IMR-90 (cell line): ENCODE results near the gene SRP9. TPM values are rescaled to one million over a fixed set of nuclear protein-coding genes. Genes with fewer than 3 reads are reported as not detected.

Experiments
- ATAC-seq: fragments of 200-7000 bp; cut with Tn5 transposase; 2 replicates; pipeline ENCODE4 v1.9.1; 2020; ENCODE audit warnings: low read depth, mild to moderate bottlenecking, moderate library complexity
- BruUV-seq: library from RNA; stranded (reverse); fragments of 400-500 nt; replicated peaks from 2 replicates; lab custom pipeline; 2021; lab: Mats Ljungman, UMichigan
- CTCF ChIA-PET: fragments of 300-600 bp; formaldehyde crosslinking; extraction: SDS; loops from one replicate; lab custom pipeline; 2021; ENCODE audit warnings: antibody characterized with exemption; lab: Yijun Ruan, JAX
- POLR2A ChIA-PET: fragments of 300-600 bp; sonication (Branson Sonifier 250); formaldehyde crosslinking; loops from one replicate; lab custom pipeline; 2022; ENCODE audit warnings: antibody characterized with exemption; ENCODE audit not compliant: unreplicated experiment; lab: Charles Lee
- DNase-seq: peaks from one replicate; pipeline ENCODE4 v3.0.0; 2013
- H2AFZ ChIP-seq: replicated peaks from 2 replicates; pipeline ENCODE3; 2013; ENCODE audit warnings: low read length, mild to moderate bottlenecking; ENCODE audit not compliant: poor library complexity
- H2AK5ac ChIP-seq: 2 replicates; pipeline ENCODE4 v1.6.1; 2013; ENCODE audit warnings: low read depth, low read length, inconsistent platforms
- H2AK9ac ChIP-seq: replicated peaks from 2 replicates; pipeline ENCODE3; 2013; ENCODE audit warnings: mild to moderate bottlenecking, low read depth, low read length, moderate library complexity; ENCODE audit not compliant: poor library complexity
- H2BK120ac ChIP-seq: 2 replicates; pipeline ENCODE4 v1.6.1; 2013; ENCODE audit warnings: low read depth, low read length, inconsistent platforms
- H2BK15ac ChIP-seq: 3 replicates; pipeline ENCODE4 v1.6.1; 2013; ENCODE audit warnings: low read depth, low read length, inconsistent platforms
- H2BK20ac ChIP-seq: 2 replicates; pipeline ENCODE4 v1.6.1; 2013; ENCODE audit warnings: low read depth, mild to moderate bottlenecking, inconsistent platforms, low read length, moderate library complexity
- H2BK5ac ChIP-seq: 2 replicates; pipeline ENCODE4 v1.6.1; 2013; ENCODE audit warnings: mild to moderate bottlenecking, low read depth, low read length, inconsistent platforms; ENCODE audit not compliant: poor library complexity, severe bottlenecking
- H3K14ac ChIP-seq: replicated peaks from 2 replicates; pipeline ENCODE4 v1.6.1; 2013; ENCODE audit warnings: low read depth, low read length, inconsistent platforms
- H3K18ac ChIP-seq: 2 replicates; pipeline ENCODE4 v1.6.1; 2013; ENCODE audit warnings: low read depth, low read length, control low read depth
- H3K23ac ChIP-seq: 2 replicates; pipeline ENCODE4 v1.6.1; 2013; ENCODE audit warnings: low read depth, low read length, inconsistent platforms
- H3K27ac ChIP-seq: 2 replicates; pipeline ENCODE4 v1.5.1; 2013; ENCODE audit warnings: mild to moderate bottlenecking, control low read depth, low read length; ENCODE audit not compliant: insufficient read depth
- H3K27me3 ChIP-seq: 2 replicates; pipeline ENCODE4 v1.6.1; 2013; ENCODE audit warnings: low read length; ENCODE audit not compliant: control insufficient read depth, insufficient read depth
- H3K36me3 ChIP-seq: 2 replicates; pipeline ENCODE4 v1.6.1; 2013; ENCODE audit warnings: low read length, mixed read lengths; ENCODE audit not compliant: control insufficient read depth, insufficient read depth
- H3K4ac ChIP-seq: 2 replicates; pipeline ENCODE4 v1.6.1; 2013; ENCODE audit warnings: low read depth, low read length, inconsistent platforms
- H3K4me1 ChIP-seq: 2 replicates; pipeline ENCODE4 v1.6.1; 2013; ENCODE audit warnings: low read length, mixed read lengths; ENCODE audit not compliant: control insufficient read depth, insufficient read depth
- H3K4me2 ChIP-seq: 2 replicates; pipeline ENCODE4 v1.6.1; 2013; ENCODE audit warnings: low read depth, mild to moderate bottlenecking, control low read depth, low read length, moderate library complexity
- H3K4me3 ChIP-seq: 2 replicates; pipeline ENCODE4 v1.5.1; 2013; ENCODE audit warnings: low read depth, mild to moderate bottlenecking, control low read depth, low read length, moderate library complexity; ENCODE audit not compliant: insufficient read depth
- H3K56ac ChIP-seq: 2 replicates; pipeline ENCODE4 v1.6.1; 2013; ENCODE audit warnings: low read length, inconsistent platforms; ENCODE audit not compliant: insufficient read depth; ENCODE audit errors: extremely low read depth
- H3K79me1 ChIP-seq, 2 experiments: 2 replicates each; pipeline ENCODE4 v1.6.1; 2013; ENCODE audit warnings: low read length in 2 of 2, inconsistent platforms in 1 of 2, low read depth in 1 of 2
- H3K9ac ChIP-seq: 2 replicates; pipeline ENCODE4 v1.6.1; 2013; ENCODE audit warnings: low read depth, low read length, control low read depth
- H3K9me1 ChIP-seq: 2 replicates; pipeline ENCODE4 v1.6.1; 2013; ENCODE audit warnings: low read length, inconsistent platforms; ENCODE audit not compliant: insufficient read depth
- H3K9me3 ChIP-seq: 2 replicates; pipeline ENCODE4 v1.6.1; 2013; ENCODE audit warnings: low read length; ENCODE audit not compliant: control insufficient read depth, insufficient read depth
- H4K20me1 ChIP-seq: 2 replicates; pipeline ENCODE4 v1.6.1; 2013; ENCODE audit warnings: low read length, inconsistent platforms; ENCODE audit not compliant: insufficient read depth
- H4K5ac ChIP-seq: 2 replicates; pipeline ENCODE4 v1.6.1; 2013; ENCODE audit warnings: mild to moderate bottlenecking, low read depth, low read length, control low read depth
- H4K8ac ChIP-seq, 2 experiments: 2 replicates each; pipeline ENCODE4 v1.6.1; 2013; ENCODE audit warnings: low read depth in 2 of 2, low read length in 2 of 2, control low read depth in 1 of 2, inconsistent platforms in 1 of 2
- H4K91ac ChIP-seq: 2 replicates; pipeline ENCODE4 v1.6.1; 2013; ENCODE audit warnings: low read depth, low read length, inconsistent platforms; ENCODE audit not compliant: insufficient read depth
- BHLHE40 ChIP-seq: fragments of 150-350 bp; IDR thresholded peaks from 2 replicates; pipeline ENCODE4 v1.6.1; 2016; ENCODE audit warnings: mild to moderate bottlenecking, low read depth, low read length
- CEBPB ChIP-seq: IDR thresholded peaks from 2 replicates; pipeline ENCODE4 v1.6.1; 2012; ENCODE audit warnings: low read depth, low read length, improper control_type of control experiment
- CHD1 ChIP-seq: IDR thresholded peaks from 2 replicates; pipeline ENCODE4 v1.6.1; 2012; ENCODE audit warnings: low read depth, low read length, improper control_type of control experiment
- FOS ChIP-seq: fragments of 150-350 bp; IDR thresholded peaks from 2 replicates; pipeline ENCODE4 v1.6.1; 2016; ENCODE audit warnings: low read depth, low read length
- MAFK ChIP-seq: IDR thresholded peaks from 2 replicates; pipeline ENCODE4 v1.6.1; 2012; ENCODE audit warnings: low read depth, low read length, improper control_type of control experiment
- MAZ ChIP-seq: IDR thresholded peaks from 2 replicates; pipeline ENCODE4 v1.6.1; 2012; ENCODE audit warnings: low read depth, mild to moderate bottlenecking, low read length, improper control_type of control experiment, moderate library complexity, borderline replicate concordance
- MXI1 ChIP-seq: IDR thresholded peaks from 2 replicates; pipeline ENCODE4 v1.6.1; 2012; ENCODE audit warnings: low read depth, mild to moderate bottlenecking, low read length, moderate library complexity, borderline replicate concordance
- NFE2L2 ChIP-seq: fragments of 150-350 bp; IDR thresholded peaks from 2 replicates; pipeline ENCODE4 v1.6.1; 2016; ENCODE audit warnings: low read depth, mild to moderate bottlenecking, low read length
- POLR2A ChIP-seq: IDR thresholded peaks from 2 replicates; pipeline ENCODE4 v1.6.1; 2012; ENCODE audit warnings: mild to moderate bottlenecking, low read depth, low read length
- RAD21 ChIP-seq: IDR thresholded peaks from 2 replicates; pipeline ENCODE4 v1.6.1; 2012; ENCODE audit warnings: low read length, improper control_type of control experiment
- RCOR1 ChIP-seq: IDR thresholded peaks from 2 replicates; pipeline ENCODE4 v1.6.1; 2012; ENCODE audit warnings: mild to moderate bottlenecking, low read length, improper control_type of control experiment; ENCODE audit not compliant: insufficient replicate concordance
- RFX5 ChIP-seq: IDR thresholded peaks from 2 replicates; pipeline ENCODE4 v1.8.0; 2012; ENCODE audit warnings: low read depth, mild to moderate bottlenecking, low read length, moderate library complexity
- SMC3 ChIP-seq: fragments of 150-350 bp; IDR thresholded peaks from 2 replicates; pipeline ENCODE4 v1.6.1; 2016; ENCODE audit warnings: low read depth, mild to moderate bottlenecking, antibody characterized with exemption, low read length, moderate library complexity
- WGBS, 2 experiments: methylation state at CpG; one replicate each; pipeline versions ENCODE4 v1.1.5 to v1.1.7; 2013; ENCODE audit warnings: missing lambda C conversion rate in 2 of 2; ENCODE audit not compliant: insufficient read length in 1 of 2; ENCODE audit errors: extremely low coverage in 2 of 2; 5-methylcytosine and 5-hydroxymethylcytosine counted together
- dilution Hi-C: fragments of 300-500 bp; cut with HindIII; formaldehyde crosslinking; loops from one replicate; pipeline ENCODE4 v1.14.3; 2018; ENCODE audit warnings: low sequenced_read_pairs; ENCODE audit not compliant: unreplicated experiment
- in situ Hi-C: fragments of 300-500 bp; cut with MboI; formaldehyde crosslinking; loops from 3 replicates; pipeline ENCODE4 v1.14.3; 2019; ENCODE audit warnings: low sequenced_read_pairs, inconsistent platforms, mixed read lengths
- intact Hi-C: fragments of 100-400 bp; cut with micrococcal nuclease; formaldehyde crosslinking; loops from 2 replicates; pipeline ENCODE4 v1.10.0; 2022
- polyA plus RNA-seq, 3 experiments: library from polyadenylated mRNA; depleted of rRNA; stranded (reverse); fragments of >200 nt; gene quantifications; 2 replicates each; pipeline ENCODE4 v1.2.3, GENCODE V29; 2012; ENCODE audit warnings: low replicate concordance in 1 of 3
- total RNA-seq: library from RNA; depleted of rRNA; stranded (reverse); fragments of >200 nt; gene quantifications from 2 replicates; pipeline ENCODE4 v1.2.3, GENCODE V29; 2012
- TF ChIP-seq, protein P1 (sequence below): fragments of 150-350 bp; IDR thresholded peaks from 2 replicates; pipeline ENCODE4 v1.6.1; 2017; ENCODE audit warnings: mild to moderate bottlenecking, antibody characterized with exemption, low read length, low read depth
- TF ChIP-seq, protein P2 (sequence below): conservative IDR thresholded peaks from 2 replicates; pipeline ENCODE4 v1.5.1; 2012; ENCODE audit warnings: mild to moderate bottlenecking, low read depth, low read length, improper control_type of control experiment
- TF ChIP-seq, protein P3 (sequence below): fragments of 150-350 bp; IDR thresholded peaks from 2 replicates; pipeline ENCODE4 v1.6.1; 2016; ENCODE audit warnings: low read depth, mild to moderate bottlenecking, low read length, moderate library complexity, borderline replicate concordance

SRP9 gene
- total and polyA plus RNA-seq, 2 of the 4 experiments (the other 2 are of a cell fraction): 230 to 295 TPM

DNA sequence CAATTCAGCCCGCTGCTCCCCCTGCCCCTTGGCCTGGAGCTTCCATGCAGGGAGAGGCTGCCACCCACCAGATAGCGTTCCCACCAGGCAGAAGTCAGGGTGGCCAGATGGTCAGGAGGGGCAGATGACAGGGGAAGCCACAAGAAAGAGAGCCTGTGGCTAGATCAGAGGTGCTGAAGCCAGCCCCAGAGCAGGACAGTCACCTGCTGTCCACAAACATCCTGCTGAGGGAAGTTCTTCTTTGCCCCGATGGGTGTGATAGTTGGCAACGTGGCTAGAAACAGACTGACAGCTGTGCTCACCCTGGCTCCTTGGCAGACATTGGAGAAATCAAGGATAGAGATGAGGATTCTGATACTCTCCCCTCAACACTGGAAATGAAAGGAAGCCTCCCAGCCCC, 27.2 kb upstream of the SRP9 start:
- H3K27me3 ChIP-seq: 0 out of 2 replicates have a peak, but pooled peaks cover 2% of the 10 kb centered on the region
- BruUV-seq: no TSS peak
- no peak overlapping the region for H3K4me3 ChIP-seq
- H3K9me1 ChIP-seq: 0 out of 2 replicates have a peak, but pooled peaks cover 4% of the 10 kb centered on the region
- no peak overlapping the region for H2BK15ac ChIP-seq
- H4K91ac ChIP-seq: no peak overlapping the region
- dilution Hi-C loops (no loop called here), intact Hi-C loops (no loop called here), in situ Hi-C loops (no loop called here)
- H2BK120ac ChIP-seq: no peak overlapping the region
- no peaks in the 10 kb centered on the region for H3K79me1 ChIP-seq
- H3K27ac ChIP-seq: no peak overlapping the region
- 0 out of 2 replicates have a peak, but pooled peaks cover 5% of the 10 kb centered on the region for H4K20me1 ChIP-seq
- H3K4me1 ChIP-seq: peaks cover 6% of the 10 kb centered on the region
- H3K23ac ChIP-seq: no peak overlapping the region
- no peak overlapping the region; the same call in 1 of the 2 replicates for H2AK5ac ChIP-seq
- no peak overlapping the region for H4K8ac ChIP-seq
- H4K5ac ChIP-seq: no peak overlapping the region
- no peak overlapping the region for H3K18ac ChIP-seq
- H3K56ac ChIP-seq: no peak overlapping the region
- no peak overlapping the region for H2BK5ac ChIP-seq
- no peak overlapping the region for H2AK9ac ChIP-seq
- no CpG with 5 or more reads among the region's 4 CpGs for WGBS, 2 experiments
- DNase-seq: no peak
- no peak overlapping the region for H3K4ac ChIP-seq
- H3K14ac ChIP-seq: no peak overlapping the region
- CTCF ChIA-PET: no interaction called here
- no peak overlapping the region for H3K9ac ChIP-seq
- H3K36me3 ChIP-seq: no peaks in the 10 kb centered on the region
- ATAC-seq: no peak
- H2BK20ac ChIP-seq: no peak overlapping the region
- peak overlapping the region; percentile 10 for H2AFZ ChIP-seq
- H3K9me3 ChIP-seq: no peaks in the 10 kb centered on the region
- H3K4me2 ChIP-seq: no peak overlapping the region
- TF ChIP-seq MAZ: no peak
- TF ChIP-seq, protein P1, sequence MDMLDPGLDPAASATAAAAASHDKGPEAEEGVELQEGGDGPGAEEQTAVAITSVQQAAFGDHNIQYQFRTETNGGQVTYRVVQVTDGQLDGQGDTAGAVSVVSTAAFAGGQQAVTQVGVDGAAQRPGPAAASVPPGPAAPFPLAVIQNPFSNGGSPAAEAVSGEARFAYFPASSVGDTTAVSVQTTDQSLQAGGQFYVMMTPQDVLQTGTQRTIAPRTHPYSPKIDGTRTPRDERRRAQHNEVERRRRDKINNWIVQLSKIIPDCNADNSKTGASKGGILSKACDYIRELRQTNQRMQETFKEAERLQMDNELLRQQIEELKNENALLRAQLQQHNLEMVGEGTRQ: no peak
- TF ChIP-seq, protein P2, sequence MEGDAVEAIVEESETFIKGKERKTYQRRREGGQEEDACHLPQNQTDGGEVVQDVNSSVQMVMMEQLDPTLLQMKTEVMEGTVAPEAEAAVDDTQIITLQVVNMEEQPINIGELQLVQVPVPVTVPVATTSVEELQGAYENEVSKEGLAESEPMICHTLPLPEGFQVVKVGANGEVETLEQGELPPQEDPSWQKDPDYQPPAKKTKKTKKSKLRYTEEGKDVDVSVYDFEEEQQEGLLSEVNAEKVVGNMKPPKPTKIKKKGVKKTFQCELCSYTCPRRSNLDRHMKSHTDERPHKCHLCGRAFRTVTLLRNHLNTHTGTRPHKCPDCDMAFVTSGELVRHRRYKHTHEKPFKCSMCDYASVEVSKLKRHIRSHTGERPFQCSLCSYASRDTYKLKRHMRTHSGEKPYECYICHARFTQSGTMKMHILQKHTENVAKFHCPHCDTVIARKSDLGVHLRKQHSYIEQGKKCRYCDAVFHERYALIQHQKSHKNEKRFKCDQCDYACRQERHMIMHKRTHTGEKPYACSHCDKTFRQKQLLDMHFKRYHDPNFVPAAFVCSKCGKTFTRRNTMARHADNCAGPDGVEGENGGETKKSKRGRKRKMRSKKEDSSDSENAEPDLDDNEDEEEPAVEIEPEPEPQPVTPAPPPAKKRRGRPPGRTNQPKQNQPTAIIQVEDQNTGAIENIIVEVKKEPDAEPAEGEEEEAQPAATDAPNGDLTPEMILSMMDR: no peak
- no peak for TF ChIP-seq NFE2L2
- TF ChIP-seq POLR2A: no peak
- TF ChIP-seq BHLHE40: no peak
- TF ChIP-seq MAFK: no peak
- TF ChIP-seq RCOR1: no peak
- no peak for TF ChIP-seq FOS
- TF ChIP-seq SMC3: no peak
- no peak for TF ChIP-seq CEBPB
- TF ChIP-seq RAD21: no peak
- TF ChIP-seq RFX5: no peak
- TF ChIP-seq CHD1: no peak
- TF ChIP-seq, protein P3, sequence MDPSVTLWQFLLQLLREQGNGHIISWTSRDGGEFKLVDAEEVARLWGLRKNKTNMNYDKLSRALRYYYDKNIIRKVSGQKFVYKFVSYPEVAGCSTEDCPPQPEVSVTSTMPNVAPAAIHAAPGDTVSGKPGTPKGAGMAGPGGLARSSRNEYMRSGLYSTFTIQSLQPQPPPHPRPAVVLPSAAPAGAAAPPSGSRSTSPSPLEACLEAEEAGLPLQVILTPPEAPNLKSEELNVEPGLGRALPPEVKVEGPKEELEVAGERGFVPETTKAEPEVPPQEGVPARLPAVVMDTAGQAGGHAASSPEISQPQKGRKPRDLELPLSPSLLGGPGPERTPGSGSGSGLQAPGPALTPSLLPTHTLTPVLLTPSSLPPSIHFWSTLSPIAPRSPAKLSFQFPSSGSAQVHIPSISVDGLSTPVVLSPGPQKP: no peak
- no peak for TF ChIP-seq MXI1
- POLR2A ChIA-PET: no interaction called here
